ENCODE measurements around the gene SIX2. TPM values are rescaled to one million over a fixed set of nuclear protein-coding genes. Genes with fewer than 3 reads are reported as not detected.

SIX2 gene
- total RNA-seq, 1 experiment from 2014 or later, result 1.9 TPM

DNA sequence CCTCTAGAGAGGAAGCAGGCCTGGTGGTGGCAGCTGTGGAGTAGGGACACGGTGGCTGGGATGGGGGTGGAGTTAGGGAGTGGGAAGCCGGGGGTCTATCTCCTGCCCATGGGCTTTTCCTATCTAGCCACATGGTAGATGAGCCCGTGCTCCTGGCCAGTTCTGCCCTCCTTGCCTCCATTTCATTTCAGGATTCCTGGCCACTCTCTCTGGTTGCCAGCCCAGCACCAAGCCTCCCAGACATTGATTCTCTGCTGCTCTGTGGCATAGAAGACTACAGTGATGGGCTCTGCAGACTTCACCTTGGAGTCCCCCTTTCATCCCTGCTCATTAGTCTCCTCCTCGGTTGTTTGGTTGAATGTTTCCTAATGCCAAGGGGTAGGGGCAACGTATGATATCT, 48.4 kb downstream of the SIX2 start:
- Mint-ChIP-seq H3K27ac (ENCODE audit: unreplicated experiment) (no peak overlapping the region), H3K9me3 (ENCODE audit: unreplicated experiment) (no peaks in the 10 kb centered on the region), H3K27me3 (ENCODE audit: insufficient read depth, unreplicated experiment) (peaks cover 15% of the 10 kb centered on the region), H3K36me3 (ENCODE audit: insufficient read depth, unreplicated experiment) (no peaks in the 10 kb centered on the region), H3K4me3 (ENCODE audit: unreplicated experiment) (no peak overlapping the region), H3K4me1 (ENCODE audit: low read depth, unreplicated experiment) (no peaks in the 10 kb centered on the region)
- DNase-seq, result no peak
- Histone ChIP-seq H3K4me3 (ENCODE audit: low read depth, low read length) (no peak overlapping the region), H3K27me3 (replicated peaks; ENCODE audit: control insufficient read depth, insufficient read depth, low read length) (no peaks in the 10 kb centered on the region; the same call in 1 of the 2 replicates), H3K4me1 (no peaks in the 10 kb centered on the region), H3K36me3 (ENCODE audit: control insufficient read depth, insufficient read depth, low read length) (no peaks in the 10 kb centered on the region), H3K9me3 (no peaks in the 10 kb centered on the region)
- ChIA-PET CTCF (no interaction called here), POLR2A (no interaction called here)
- TF ChIP-seq, protein P1, sequence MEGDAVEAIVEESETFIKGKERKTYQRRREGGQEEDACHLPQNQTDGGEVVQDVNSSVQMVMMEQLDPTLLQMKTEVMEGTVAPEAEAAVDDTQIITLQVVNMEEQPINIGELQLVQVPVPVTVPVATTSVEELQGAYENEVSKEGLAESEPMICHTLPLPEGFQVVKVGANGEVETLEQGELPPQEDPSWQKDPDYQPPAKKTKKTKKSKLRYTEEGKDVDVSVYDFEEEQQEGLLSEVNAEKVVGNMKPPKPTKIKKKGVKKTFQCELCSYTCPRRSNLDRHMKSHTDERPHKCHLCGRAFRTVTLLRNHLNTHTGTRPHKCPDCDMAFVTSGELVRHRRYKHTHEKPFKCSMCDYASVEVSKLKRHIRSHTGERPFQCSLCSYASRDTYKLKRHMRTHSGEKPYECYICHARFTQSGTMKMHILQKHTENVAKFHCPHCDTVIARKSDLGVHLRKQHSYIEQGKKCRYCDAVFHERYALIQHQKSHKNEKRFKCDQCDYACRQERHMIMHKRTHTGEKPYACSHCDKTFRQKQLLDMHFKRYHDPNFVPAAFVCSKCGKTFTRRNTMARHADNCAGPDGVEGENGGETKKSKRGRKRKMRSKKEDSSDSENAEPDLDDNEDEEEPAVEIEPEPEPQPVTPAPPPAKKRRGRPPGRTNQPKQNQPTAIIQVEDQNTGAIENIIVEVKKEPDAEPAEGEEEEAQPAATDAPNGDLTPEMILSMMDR (IDR thresholded peaks at IDR 0.05; ENCODE audit: insufficient read depth in 1 of 2, low read depth in 1 of 2, low read length in 1 of 2, severe bottlenecking in 1 of 2, unreplicated experiment in 1 of 2), result no peak
- intact Hi-C loops (cut with micrococcal nuclease; ENCODE audit: unreplicated experiment), result no loop called here
- BruUV-seq (replicated peaks), result no TSS peak

DNA sequence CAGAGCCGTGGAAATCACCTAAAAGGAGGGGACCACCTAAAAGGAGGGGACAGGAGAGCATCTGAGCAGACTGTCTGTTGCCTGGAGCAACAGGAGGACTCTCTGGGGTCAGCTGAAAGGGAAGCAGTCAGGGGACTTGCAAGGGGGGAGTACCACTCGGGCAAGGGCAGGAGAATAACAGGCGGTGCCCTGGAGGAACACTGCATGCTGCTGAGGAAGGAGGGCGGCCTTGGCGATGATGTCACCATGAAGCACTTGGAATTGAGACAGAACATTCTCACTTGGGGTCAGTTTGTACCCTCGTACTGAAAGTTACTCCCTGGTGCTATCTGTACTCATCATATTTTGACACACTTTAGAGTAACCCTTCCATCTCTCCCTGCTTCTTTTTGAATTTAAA, 49.4 kb downstream of the SIX2 start:
- no peaks in the 10 kb centered on the region for H3K4me1 ChIP-seq
- Mint-ChIP-seq H3K27me3 (ENCODE audit: insufficient read depth, unreplicated experiment) (peaks cover 15% of the 10 kb centered on the region), H3K9me3 (ENCODE audit: unreplicated experiment) (no peaks in the 10 kb centered on the region), H3K4me3 (ENCODE audit: unreplicated experiment) (no peak overlapping the region), H3K36me3 (ENCODE audit: insufficient read depth, unreplicated experiment) (no peaks in the 10 kb centered on the region), H3K4me1 (ENCODE audit: low read depth, unreplicated experiment) (peaks cover 5% of the 10 kb centered on the region), H3K27ac (ENCODE audit: unreplicated experiment) (no peak overlapping the region)
- no peaks in the 10 kb centered on the region; the same call in 1 of the 2 replicates for H3K27me3 ChIP-seq (replicated peaks; ENCODE audit: control insufficient read depth, insufficient read depth, low read length)
- TF ChIP-seq, protein P1 (IDR thresholded peaks at IDR 0.05; ENCODE audit: insufficient read depth in 1 of 2, low read depth in 1 of 2, low read length in 1 of 2, severe bottlenecking in 1 of 2, unreplicated experiment in 1 of 2), result no peak
- intact Hi-C loops (cut with micrococcal nuclease; ENCODE audit: unreplicated experiment), result loop anchor here (5.0 kb wide), 2 partner anchors 188 to 918 kb away; no protein-coding TSS in a partner anchor
- H3K4me3 ChIP-seq (ENCODE audit: low read depth, low read length), result no peak overlapping the region
- H3K36me3 ChIP-seq (ENCODE audit: control insufficient read depth, insufficient read depth, low read length), result no peaks in the 10 kb centered on the region
- no peaks in the 10 kb centered on the region for H3K9me3 ChIP-seq
- POLR2A ChIA-PET, result no interaction called here
- CTCF ChIA-PET, result no interaction called here
- no peak for DNase-seq
- no TSS peak for BruUV-seq (replicated peaks)

DNA sequence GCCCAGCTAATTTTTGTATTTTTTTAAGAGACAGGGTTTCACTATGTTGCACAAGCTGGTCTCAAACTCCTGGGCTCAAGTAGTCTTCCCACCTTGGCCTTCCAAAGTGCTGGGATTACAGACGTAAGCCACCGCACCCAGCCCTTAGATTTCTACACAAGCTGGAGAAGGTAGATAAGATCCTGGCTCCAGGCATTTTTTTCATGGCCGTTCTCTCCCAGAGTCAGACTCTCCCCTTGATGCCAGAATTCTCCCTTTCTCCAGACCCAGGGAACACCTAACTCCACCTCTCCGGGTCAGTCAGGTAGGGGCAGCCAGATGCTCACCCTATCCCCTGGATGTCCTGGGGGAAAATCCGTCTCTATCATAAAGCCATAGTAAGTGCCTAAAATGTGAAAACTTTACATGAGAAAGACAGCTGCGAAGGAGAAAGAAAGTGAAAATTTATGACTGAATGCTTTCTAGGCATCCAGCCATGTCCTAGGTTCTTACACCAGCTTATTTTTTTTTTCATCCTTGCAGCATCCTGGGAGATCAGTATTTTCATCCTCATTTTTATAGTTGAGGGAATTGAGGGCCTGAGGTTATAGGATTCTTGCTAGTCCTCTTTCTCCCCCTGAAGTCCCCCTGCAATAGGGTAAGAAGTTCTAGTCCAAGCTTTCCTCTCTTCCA, 51.5 kb downstream of the SIX2 start:
- H3K4me1 Mint-ChIP-seq (ENCODE audit: low read depth, unreplicated experiment), result peaks cover 5% of the 10 kb centered on the region
- Histone ChIP-seq H3K4me3 (ENCODE audit: low read depth, low read length) (no peak overlapping the region), H3K9me3 (no peaks in the 10 kb centered on the region), H3K27me3 (replicated peaks; ENCODE audit: control insufficient read depth, insufficient read depth, low read length) (no peaks in the 10 kb centered on the region; the same call in 1 of the 2 replicates), H3K4me1 (no peaks in the 10 kb centered on the region), H3K36me3 (ENCODE audit: control insufficient read depth, insufficient read depth, low read length) (no peaks in the 10 kb centered on the region)
- intact Hi-C loops (cut with micrococcal nuclease; ENCODE audit: unreplicated experiment), result loop anchor here (5.0 kb wide), 2 partner anchors 185 to 915 kb away; no protein-coding TSS in a partner anchor
- no peak overlapping the region for H3K4me3 Mint-ChIP-seq (ENCODE audit: unreplicated experiment)
- ChIA-PET POLR2A (no interaction called here), CTCF (interaction anchor here (0.9 to 1.4 kb wide), 2 partner anchors 478 to 536 kb away, joined by 3 read pairs; no protein-coding TSS in a partner anchor)
- H3K36me3 Mint-ChIP-seq (ENCODE audit: insufficient read depth, unreplicated experiment), result no peaks in the 10 kb centered on the region
- BruUV-seq (replicated peaks), result no TSS peak
- H3K27ac Mint-ChIP-seq (ENCODE audit: unreplicated experiment), result no peak overlapping the region
- peaks cover 5% of the 10 kb centered on the region for H3K27me3 Mint-ChIP-seq (ENCODE audit: insufficient read depth, unreplicated experiment)
- no peaks in the 10 kb centered on the region for H3K9me3 Mint-ChIP-seq (ENCODE audit: unreplicated experiment)
- TF ChIP-seq, protein P1 (IDR thresholded peaks at IDR 0.05; ENCODE audit: insufficient read depth in 1 of 2, low read depth in 1 of 2, low read length in 1 of 2, severe bottlenecking in 1 of 2, unreplicated experiment in 1 of 2), result no peak
- DNase-seq, result no peak

Measured in Caco-2 (cell line).